Vagina (tissue), 2 donors: ENCODE data around the gene SLC18A2.

Experiments
- POLR2A ChIP-seq, 2 donors: fragments of 450-650 bp; IDR thresholded peaks; one replicate each; pipeline ENCODE4 v1.6.1; 2017; ENCODE audit warnings: antibody characterized with exemption in 2 of 2, mild to moderate bottlenecking in 2 of 2, moderate library complexity in 2 of 2
- POLR2AphosphoS5 ChIP-seq, 2 donors: sonication (generic); formaldehyde crosslinking; IDR thresholded peaks; one replicate each; pipeline ENCODE4 v1.9.0; 2017; ENCODE audit warnings: antibody characterized with exemption in 2 of 2, mild to moderate bottlenecking in 2 of 2, low read depth in 1 of 2; ENCODE audit not compliant: insufficient read depth in 1 of 2
- TF ChIP-seq, protein P1 (sequence below), 3 experiments: fragments of 450-650 bp in 2 of 3; fragments of 200-600 bp in 1 of 3; sonication (generic) in 1 of 3; IDR thresholded peaks; one replicate each; pipeline ENCODE4 v1.5.1; 2017 to 2019; ENCODE audit warnings: antibody characterized with exemption in 3 of 3, mild to moderate bottlenecking in 2 of 3, moderate library complexity in 2 of 3

GRCh38 chr10:117222976-117223692, 17.8 kb upstream of the SLC18A2 start:
- TF ChIP-seq, protein P1, sequence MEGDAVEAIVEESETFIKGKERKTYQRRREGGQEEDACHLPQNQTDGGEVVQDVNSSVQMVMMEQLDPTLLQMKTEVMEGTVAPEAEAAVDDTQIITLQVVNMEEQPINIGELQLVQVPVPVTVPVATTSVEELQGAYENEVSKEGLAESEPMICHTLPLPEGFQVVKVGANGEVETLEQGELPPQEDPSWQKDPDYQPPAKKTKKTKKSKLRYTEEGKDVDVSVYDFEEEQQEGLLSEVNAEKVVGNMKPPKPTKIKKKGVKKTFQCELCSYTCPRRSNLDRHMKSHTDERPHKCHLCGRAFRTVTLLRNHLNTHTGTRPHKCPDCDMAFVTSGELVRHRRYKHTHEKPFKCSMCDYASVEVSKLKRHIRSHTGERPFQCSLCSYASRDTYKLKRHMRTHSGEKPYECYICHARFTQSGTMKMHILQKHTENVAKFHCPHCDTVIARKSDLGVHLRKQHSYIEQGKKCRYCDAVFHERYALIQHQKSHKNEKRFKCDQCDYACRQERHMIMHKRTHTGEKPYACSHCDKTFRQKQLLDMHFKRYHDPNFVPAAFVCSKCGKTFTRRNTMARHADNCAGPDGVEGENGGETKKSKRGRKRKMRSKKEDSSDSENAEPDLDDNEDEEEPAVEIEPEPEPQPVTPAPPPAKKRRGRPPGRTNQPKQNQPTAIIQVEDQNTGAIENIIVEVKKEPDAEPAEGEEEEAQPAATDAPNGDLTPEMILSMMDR (IDR thresholded peaks at IDR 0.05), result no peak
- no peak for TF ChIP-seq POLR2A (IDR thresholded peaks at IDR 0.05)
- no peak for TF ChIP-seq POLR2AphosphoS5 (IDR thresholded peaks at IDR 0.05; ENCODE audit: insufficient read depth in 1 of 2, low read depth in 1 of 2)
